HG03354 (cell line): Measurements from ENCODE around the gene WDR93.
"Not testable (repeated sequence)": the region's sequence is repeated elsewhere in the genome, so short reads cannot be mapped to it uniquely, and the experiment has no call there.

Source experiments
- ATAC-seq: cut with Tn5 transposase; IDR thresholded peaks from one replicate; pipeline ENCODE4 v1.9.1; 2021; ENCODE audit warnings: mild to moderate bottlenecking; ENCODE audit not compliant: unreplicated experiment, poor library complexity, severe bottlenecking

Gene WDR93

GRCh38 chr15:89783861-89784685, 93.5 kb downstream of the WDR93 start:
- ATAC-seq = no peak

- no peak for ATAC-seq
Measured at GRCh38 chr15:89784686-89784960, 94.0 kb downstream of the WDR93 start.

GRCh38 chr15:89785064-89785773, 94.6 kb downstream of the WDR93 start:
- no peak for ATAC-seq

- ATAC-seq = no peak
Measured at GRCh38 chr15:89785774-89786140, 95.1 kb downstream of the WDR93 start.

GRCh38 chr15:89787944-89788343, 97.3 kb downstream of the WDR93 start:
- ATAC-seq = no peak

- not testable (repeated sequence) for ATAC-seq
Measured at GRCh38 chr15:89788585-89788984, 98.0 kb downstream of the WDR93 start.

GRCh38 chr15:89790206-89790605, 99.6 kb downstream of the WDR93 start:
- no peak for ATAC-seq

- ATAC-seq = no peak
Measured at GRCh38 chr15:89790661-89791060, 100.0 kb downstream of the WDR93 start.

GRCh38 chr15:89792106-89792805, 101.6 kb downstream of the WDR93 start:
- ATAC-seq = no peak
